ENCODE results near the gene BSG. TPM values are rescaled to one million over a fixed set of nuclear protein-coding genes. Genes with fewer than 3 reads are reported as not detected.

Gene BSG
- total and polyA plus RNA-seq, 2 experiments from 2014 or later: 957 to 973 TPM

- TF ChIP-seq ETS1 (IDR thresholded peaks at IDR 0.05) (no peak), EZH2 (IDR thresholded peaks at IDR 0.05; ENCODE audit: low read depth, unreplicated experiment) (no peak), ZNF114 (CRISPR knock-in tag; IDR thresholded peaks at IDR 0.05) (no peak), REST (IDR thresholded peaks at IDR 0.05; ENCODE audit: unreplicated experiment) (no peak), POLR2AphosphoS5 (IDR thresholded peaks at IDR 0.05; ENCODE audit: low read depth) (no peak), JUNB (IDR thresholded peaks at IDR 0.05; ENCODE audit: unreplicated experiment) (no peak), ZNF331 (CRISPR knock-in tag; IDR thresholded peaks at IDR 0.05; ENCODE audit: low read depth) (no peak), EZH2phosphoT487 (IDR thresholded peaks at IDR 0.05; ENCODE audit: unreplicated experiment) (no peak)
Measured at GRCh38 chr19:567296-567900, 5.0 kb upstream of the BSG start (continued).

GRCh38 chr19:570251-570686 lies 2.1 kb upstream of the BSG start:
- no peak overlapping the region for H3K27ac ChIP-seq (ENCODE audit: low read depth)
- H3K36me3 ChIP-seq (ENCODE audit: insufficient read depth): no peaks in the 10 kb centered on the region
- H3K9me2 ChIP-seq (ENCODE audit: insufficient read depth): no peaks in the 10 kb centered on the region
- no peaks in the 10 kb centered on the region for H3K27me3 ChIP-seq (ENCODE audit: insufficient read depth)
- H2AFZ ChIP-seq: no peak overlapping the region
- peaks cover 35% of the 10 kb centered on the region for H3K27me3 Mint-ChIP-seq (ENCODE audit: insufficient read depth, low read depth, poor library complexity)
- DNase-seq (ENCODE audit: low spot score): no peak
- H3K4me3 ChIP-seq: no peak overlapping the region
- H3K79me2 ChIP-seq (replicated peaks; ENCODE audit: insufficient read depth): peaks cover 29% of the 10 kb centered on the region
- peaks cover 15% of the 10 kb centered on the region for H3F3A ChIP-seq (replicated peaks; ENCODE audit: low read depth)
- no peak overlapping the region for H3K4me2 ChIP-seq
- peaks cover 24% of the 10 kb centered on the region for H3K9me3 Mint-ChIP-seq
- H3K36me3 Mint-ChIP-seq (ENCODE audit: low read depth): peaks cover 43% of the 10 kb centered on the region
- peaks cover 21% of the 10 kb centered on the region for H4K20me1 ChIP-seq (replicated peaks; ENCODE audit: insufficient read depth)
- peaks cover 18% of the 10 kb centered on the region for H3K4me1 ChIP-seq (ENCODE audit: insufficient read depth)
- H3K4me3 Mint-ChIP-seq: peak overlapping the region; percentile 33; the same call in 2 of the 3 replicates
- peaks cover 24% of the 10 kb centered on the region for H3K4me1 Mint-ChIP-seq
- no peak overlapping the region for H3K27ac Mint-ChIP-seq
- no peak for ATAC-seq
- no peak for TF ChIP-seq EZH2phosphoT487 (IDR thresholded peaks at IDR 0.05; ENCODE audit: unreplicated experiment)
- no peak for TF ChIP-seq REST (IDR thresholded peaks at IDR 0.05; ENCODE audit: unreplicated experiment)
- no peak for TF ChIP-seq ETS1 (IDR thresholded peaks at IDR 0.05)
- TF ChIP-seq CREB1 (CRISPR knock-in tag; IDR thresholded peaks at IDR 0.05; ENCODE audit: low read depth): no peak
- no peak for TF ChIP-seq JUNB (IDR thresholded peaks at IDR 0.05; ENCODE audit: unreplicated experiment)
- no peak for TF ChIP-seq EZH2 (IDR thresholded peaks at IDR 0.05; ENCODE audit: low read depth, unreplicated experiment)
- TF ChIP-seq ZNF331 (CRISPR knock-in tag; IDR thresholded peaks at IDR 0.05; ENCODE audit: low read depth): no peak
- TF ChIP-seq NANOG (IDR thresholded peaks at IDR 0.05; ENCODE audit: borderline replicate concordance): no peak
